Smooth muscle cell (in vitro differentiated cells): Measurements from ENCODE around the gene ERLEC1. TPM values are rescaled to one million over a fixed set of nuclear protein-coding genes. Genes with fewer than 3 reads are reported as not detected.
"Not testable (repeated sequence)": the region's sequence is repeated elsewhere in the genome, so short reads cannot be mapped to it uniquely, and the experiment has no call there.

Experiments
- DNase-seq: peaks from one replicate; lab custom pipeline; 2025; ENCODE audit not compliant: unreplicated experiment; lab: John Stamatoyannopoulos, UW
- H2AFZ ChIP-seq: fragments of 200-600 bp; sonication (generic); 2 replicates; pipeline ENCODE4 v1.6.0; 2016; ENCODE audit warnings: antibody characterized with exemption, low read depth, mild to moderate bottlenecking
- H3F3A ChIP-seq: fragments of 200-600 bp; sonication (generic); 2 replicates; pipeline ENCODE4 v1.6.0; 2017; ENCODE audit warnings: antibody characterized with exemption, low read depth
- H3K27ac ChIP-seq: fragments of 200-600 bp; sonication (generic); 2 replicates; pipeline ENCODE4 v1.5.1; 2016; ENCODE audit warnings: low read depth, mild to moderate bottlenecking
- H3K27me3 ChIP-seq: fragments of 200-600 bp; sonication (generic); 2 replicates; pipeline ENCODE4 v1.6.1; 2016; ENCODE audit warnings: low read depth, mild to moderate bottlenecking
- H3K36me3 ChIP-seq: fragments of 200-600 bp; sonication (generic); 2 replicates; pipeline ENCODE4 v1.5.1; 2016; ENCODE audit warnings: low read depth
- H3K4me1 ChIP-seq: fragments of 200-600 bp; sonication (generic); 2 replicates; pipeline ENCODE4 v1.5.1; 2016; ENCODE audit warnings: low read depth
- H3K4me2 ChIP-seq: fragments of 200-600 bp; sonication (generic); 2 replicates; pipeline ENCODE4 v1.6.0; 2016; ENCODE audit warnings: mild to moderate bottlenecking
- H3K4me3 ChIP-seq: fragments of 200-600 bp; sonication (generic); 2 replicates; pipeline ENCODE4 v1.5.1; 2016; ENCODE audit warnings: mild to moderate bottlenecking
- H3K79me2 ChIP-seq: fragments of 200-600 bp; sonication (generic); 2 replicates; pipeline ENCODE4 v1.6.0; 2016; ENCODE audit warnings: low read depth, mild to moderate bottlenecking
- H3K9ac ChIP-seq: fragments of 200-600 bp; sonication (generic); 2 replicates; pipeline ENCODE4 v1.6.0; 2016; ENCODE audit warnings: low read depth
- H3K9me3 ChIP-seq: fragments of 200-600 bp; sonication (generic); replicated peaks from 2 replicates; pipeline ENCODE4 v1.5.1; 2016; ENCODE audit warnings: low read depth
- H4K20me1 ChIP-seq: fragments of 200-600 bp; sonication (generic); 2 replicates; pipeline ENCODE4 v1.6.0; 2016; ENCODE audit warnings: low read depth
- WGBS: methylation state at CpG from one replicate; pipeline ENCODE4 v1.1.7; 2016; ENCODE audit warnings: low lambda C conversion rate; 5-methylcytosine and 5-hydroxymethylcytosine counted together
- polyA plus RNA-seq: library from polyadenylated mRNA; unstranded; fragments of >200 nt; fragmentation: Nextera tagmentation; extraction: Ambion mirVana; gene quantifications from 2 replicates; pipeline ENCODE4 v1.2.1, GENCODE V29; 2016
- total RNA-seq: library from RNA; depleted of rRNA; stranded (reverse); fragments of >200 nt; gene quantifications from 2 replicates; pipeline ENCODE4 v1.2.3, GENCODE V29; 2014
- TF ChIP-seq, protein P1 (sequence below): fragments of 200-600 bp; sonication (generic); IDR thresholded peaks from 2 replicates; pipeline ENCODE4 v1.5.1; 2017; ENCODE audit warnings: borderline replicate concordance, mild to moderate bottlenecking, antibody characterized with exemption; ENCODE audit not compliant: insufficient read depth, poor library complexity, severe bottlenecking

Gene ERLEC1
- total and polyA plus RNA-seq, 2 experiments from 2014 or later: 94.0 to 106 TPM

DNA sequence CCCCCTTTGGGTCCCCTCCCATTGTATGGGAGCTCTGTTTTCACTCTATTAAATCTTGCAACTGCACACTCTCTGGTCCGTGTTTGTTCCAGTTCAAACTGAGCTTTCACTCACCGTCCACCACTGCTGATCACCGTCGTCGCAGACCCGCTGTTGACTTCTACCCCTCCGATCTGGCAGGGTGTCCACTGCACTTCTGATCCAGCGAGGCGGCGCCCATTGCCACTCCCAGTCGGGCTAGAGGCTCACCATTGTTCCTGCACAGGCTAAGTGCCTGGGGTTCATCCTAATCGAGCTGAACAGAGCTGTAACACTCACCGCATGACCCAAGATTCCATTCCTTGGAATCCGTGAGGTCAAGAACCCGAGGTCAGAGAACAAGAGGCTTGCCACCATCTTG, 30.2 kb upstream of the ERLEC1 start:
- WGBS: 98% methylated on average over 15 of the region's 15 CpGs
- Histone ChIP-seq H3F3A (no peaks in the 10 kb centered on the region), H3K36me3 (no peaks in the 10 kb centered on the region), H3K4me3 (no peak overlapping the region), H3K4me2 (no peak overlapping the region), H3K9me3 (no peaks in the 10 kb centered on the region), H3K27me3 (no peaks in the 10 kb centered on the region), H3K79me2 (no peaks in the 10 kb centered on the region), H3K27ac (no peak overlapping the region), H3K9ac (no peak overlapping the region), H2AFZ (no peak overlapping the region), H3K4me1 (no peaks in the 10 kb centered on the region), H4K20me1 (peaks cover 3% of the 10 kb centered on the region)
- no peak for DNase-seq
- TF ChIP-seq, protein P1, sequence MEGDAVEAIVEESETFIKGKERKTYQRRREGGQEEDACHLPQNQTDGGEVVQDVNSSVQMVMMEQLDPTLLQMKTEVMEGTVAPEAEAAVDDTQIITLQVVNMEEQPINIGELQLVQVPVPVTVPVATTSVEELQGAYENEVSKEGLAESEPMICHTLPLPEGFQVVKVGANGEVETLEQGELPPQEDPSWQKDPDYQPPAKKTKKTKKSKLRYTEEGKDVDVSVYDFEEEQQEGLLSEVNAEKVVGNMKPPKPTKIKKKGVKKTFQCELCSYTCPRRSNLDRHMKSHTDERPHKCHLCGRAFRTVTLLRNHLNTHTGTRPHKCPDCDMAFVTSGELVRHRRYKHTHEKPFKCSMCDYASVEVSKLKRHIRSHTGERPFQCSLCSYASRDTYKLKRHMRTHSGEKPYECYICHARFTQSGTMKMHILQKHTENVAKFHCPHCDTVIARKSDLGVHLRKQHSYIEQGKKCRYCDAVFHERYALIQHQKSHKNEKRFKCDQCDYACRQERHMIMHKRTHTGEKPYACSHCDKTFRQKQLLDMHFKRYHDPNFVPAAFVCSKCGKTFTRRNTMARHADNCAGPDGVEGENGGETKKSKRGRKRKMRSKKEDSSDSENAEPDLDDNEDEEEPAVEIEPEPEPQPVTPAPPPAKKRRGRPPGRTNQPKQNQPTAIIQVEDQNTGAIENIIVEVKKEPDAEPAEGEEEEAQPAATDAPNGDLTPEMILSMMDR: no peak

DNA sequence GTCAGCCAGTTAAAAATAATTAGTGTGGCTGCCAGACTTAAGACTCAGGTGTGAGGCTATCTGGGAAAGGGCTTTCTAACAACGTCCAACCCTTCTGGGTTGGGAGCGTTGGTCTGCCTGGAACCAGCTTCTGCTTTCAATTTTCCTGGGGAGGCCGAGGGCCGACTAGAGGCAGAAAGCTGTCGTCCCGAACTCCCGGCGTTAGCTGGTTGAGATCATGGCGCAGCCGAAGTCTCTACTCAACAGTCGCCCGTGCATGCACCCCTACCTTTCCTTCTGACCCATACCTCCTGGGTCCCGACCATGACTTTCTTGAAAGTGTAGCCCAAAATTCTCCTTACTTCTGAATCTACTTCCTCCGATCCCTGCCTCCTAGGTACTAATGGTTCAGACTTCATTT, 29.6 kb upstream of the ERLEC1 start:
- DNase-seq, H3K4me2 ChIP-seq, H3K27me3 ChIP-seq, H2AFZ ChIP-seq, H3K9ac ChIP-seq, H3K9me3 ChIP-seq, H3K4me3 ChIP-seq, H3K4me1 ChIP-seq, H3K27ac ChIP-seq, H3K79me2 ChIP-seq, H4K20me1 ChIP-seq, H3K36me3 ChIP-seq, H3F3A ChIP-seq: not testable (repeated sequence)
- 99% methylated on average over 14 of the region's 14 CpGs for WGBS

DNA sequence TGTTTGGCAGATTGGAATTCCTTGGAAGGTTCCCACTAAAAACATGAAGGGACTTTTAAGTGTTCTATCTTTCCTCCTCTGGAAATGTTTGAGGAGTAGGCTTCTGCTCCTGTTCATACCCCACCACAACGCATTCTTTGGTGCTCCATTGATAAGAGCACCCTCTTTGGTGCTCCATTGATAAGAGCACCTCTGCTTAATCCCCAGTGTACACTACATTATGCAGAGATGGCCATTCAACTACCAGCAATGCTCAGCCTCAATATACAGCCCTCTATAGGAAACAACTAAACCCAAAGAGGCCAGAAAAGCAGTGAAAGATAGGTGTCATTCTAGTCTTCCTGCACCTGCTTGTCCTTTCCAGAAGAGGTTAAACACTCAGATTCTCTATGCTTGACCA, 21.1 kb upstream of the ERLEC1 start:
- peaks cover 5% of the 10 kb centered on the region for H3F3A ChIP-seq
- no peak overlapping the region for H3K27ac ChIP-seq
- H3K9me3 ChIP-seq: no peaks in the 10 kb centered on the region
- TF ChIP-seq, protein P1: no peak
- H2AFZ ChIP-seq: no peak overlapping the region
- no peak for DNase-seq
- WGBS: 86% methylated on average over 1 of the region's 1 CpG
- H3K4me1 ChIP-seq: peaks cover 12% of the 10 kb centered on the region
- H3K4me2 ChIP-seq: no peak overlapping the region
- H3K79me2 ChIP-seq: peaks cover 13% of the 10 kb centered on the region
- no peak overlapping the region for H3K4me3 ChIP-seq
- H3K9ac ChIP-seq: no peak overlapping the region
- peaks cover 20% of the 10 kb centered on the region for H4K20me1 ChIP-seq
- no peaks in the 10 kb centered on the region for H3K36me3 ChIP-seq
- H3K27me3 ChIP-seq: no peaks in the 10 kb centered on the region

DNA sequence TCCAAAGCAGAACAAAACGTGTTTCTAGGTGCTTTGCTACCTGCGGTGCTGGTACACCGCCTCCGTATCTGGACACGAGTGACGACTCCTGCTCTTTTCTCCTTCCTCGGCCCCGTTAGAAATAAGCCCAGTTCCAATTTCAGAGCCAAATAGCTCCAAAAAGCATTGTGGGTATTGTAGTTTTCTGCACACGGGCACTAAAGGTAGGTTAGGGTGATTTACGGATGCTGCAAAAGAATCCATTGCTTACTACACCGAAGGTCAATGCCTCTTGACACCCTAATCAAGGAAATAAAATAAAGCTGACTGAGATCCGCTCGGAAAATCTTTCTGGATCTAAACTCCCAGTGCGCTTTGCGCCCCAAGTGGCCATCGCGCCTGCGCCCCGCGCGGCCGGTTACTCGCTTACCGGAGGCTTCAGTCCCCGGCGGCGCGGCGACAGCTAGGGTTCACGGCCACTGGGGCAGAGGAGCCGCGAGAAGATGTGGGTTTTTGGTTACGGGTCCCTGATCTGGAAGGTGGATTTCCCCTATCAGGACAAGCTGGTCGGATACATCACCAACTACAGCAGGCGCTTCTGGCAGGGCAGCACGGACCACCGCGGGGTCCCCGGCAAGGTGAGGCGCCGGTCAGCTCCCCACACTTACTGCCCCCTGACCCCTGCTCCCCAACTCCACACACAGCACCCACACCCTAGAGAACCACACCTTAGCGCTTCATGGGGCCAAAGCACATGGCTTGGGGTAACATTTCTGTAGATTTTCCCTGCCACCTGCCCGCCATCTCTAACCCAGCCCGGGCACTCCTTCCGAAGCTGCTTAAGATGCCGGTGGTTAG, 19.2 kb upstream of the ERLEC1 start, which contains the start of gene CHAC2:
Gene CHAC2 (plus strand): TSS at position 400 of the 837 bp plus-strand sequence. CDS start 83 bp downstream, at position 483.
- WGBS: under 1% methylated on average over 39 of the region's 46 CpGs
- Histone ChIP-seq H3F3A (peaks cover 5% of the 10 kb centered on the region), H4K20me1 (peaks cover 22% of the 10 kb centered on the region), H3K36me3 (no peaks in the 10 kb centered on the region), H3K27ac (peak within 1 kb of the TSS; percentile 0), H3K9me3 (no peaks in the 10 kb centered on the region), H3K4me1 (peaks cover 12% of the 10 kb centered on the region), H3K79me2 (peaks cover 17% of the 10 kb centered on the region), H3K9ac (peak within 1 kb of the TSS; percentile 37), H3K4me3 (peak within 1 kb of the TSS; percentile 77), H2AFZ (peak within 1 kb of the TSS; percentile 96), H3K27me3 (no peaks in the 10 kb centered on the region), H3K4me2 (peak within 1 kb of the TSS; percentile 88)
- TF ChIP-seq, protein P1: peak; percentile 22
- DNase-seq: peak; percentile 34
